ENCODE results near the gene STX16.

Gene STX16

DNA sequence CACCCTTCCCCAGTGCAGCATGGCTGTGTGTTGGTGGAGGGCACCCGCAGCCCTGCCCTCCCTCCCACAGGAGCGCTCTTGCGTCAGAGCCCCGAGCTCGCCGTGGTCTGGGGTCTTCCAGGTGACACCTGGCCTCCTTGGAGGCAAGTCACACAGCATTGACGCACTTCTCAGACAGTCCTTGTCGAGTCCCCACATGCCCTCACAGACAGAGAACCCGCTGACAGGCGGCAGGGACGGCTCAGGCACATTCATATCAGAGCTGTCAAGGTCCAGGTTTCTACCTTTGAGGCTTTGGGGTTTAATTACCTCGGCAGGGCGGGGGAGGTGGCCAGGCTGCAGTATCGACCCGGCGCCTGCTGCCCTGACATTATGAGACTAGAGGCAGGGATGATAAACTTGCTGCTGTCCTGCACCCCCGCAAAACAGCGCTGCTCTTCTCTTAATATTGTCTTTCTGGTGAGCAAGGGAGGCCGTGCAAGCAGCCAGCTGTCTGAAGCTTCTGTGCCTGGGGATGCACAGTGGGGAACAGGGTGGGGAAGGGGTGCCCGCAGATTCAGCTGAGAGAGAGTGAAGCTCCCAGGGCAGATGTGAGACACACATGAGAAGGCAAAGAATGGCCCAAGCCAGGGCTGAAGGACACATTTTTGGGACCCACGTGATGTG, 46.3 kb downstream of the STX16 start:
- DNase-seq (ENCODE audit: low read depth in 2 of 2) = no peak

DNA sequence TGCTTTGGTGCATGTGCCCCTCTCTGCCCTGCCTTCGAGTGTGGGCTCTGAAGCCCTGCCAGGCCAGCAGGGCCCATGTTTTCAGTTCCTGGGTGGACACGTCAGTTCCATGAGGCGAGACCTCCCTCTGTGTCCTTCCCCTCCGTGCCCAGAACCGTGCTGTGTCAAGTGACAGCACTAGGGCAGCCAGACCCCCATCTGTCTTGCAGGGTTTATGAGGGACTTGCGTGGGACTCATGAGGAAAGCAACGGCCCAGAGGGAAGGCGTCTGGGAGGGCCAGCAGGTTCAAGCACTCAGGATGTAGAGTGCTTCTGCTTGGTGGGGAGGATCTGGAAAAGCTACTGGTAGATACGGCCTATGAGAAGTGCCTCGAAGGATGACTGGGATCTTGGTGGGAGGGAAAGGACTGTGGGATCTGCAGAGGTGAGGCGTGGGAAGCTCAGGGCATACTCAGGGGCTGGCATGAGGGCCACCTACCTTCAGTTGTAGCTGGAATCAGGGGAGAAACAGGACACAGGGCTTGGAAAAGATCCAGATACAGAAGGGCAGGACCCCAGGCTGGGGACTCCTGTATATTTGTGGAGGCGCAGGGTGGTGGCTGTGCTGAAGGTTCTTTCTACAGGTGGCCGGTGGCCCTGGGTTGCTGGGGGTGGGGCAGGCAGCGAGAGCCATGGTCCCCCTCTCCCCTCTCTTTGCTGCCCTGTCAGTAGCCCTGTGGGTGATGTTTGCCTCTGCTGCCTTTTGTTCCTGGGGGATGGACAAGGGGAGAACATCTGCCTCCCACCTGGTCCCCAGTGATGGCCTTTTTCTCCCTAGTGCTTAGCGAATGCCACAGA, 47.0 kb downstream of the STX16 start:
- no peak for DNase-seq (ENCODE audit: low read depth in 2 of 2)

DNA sequence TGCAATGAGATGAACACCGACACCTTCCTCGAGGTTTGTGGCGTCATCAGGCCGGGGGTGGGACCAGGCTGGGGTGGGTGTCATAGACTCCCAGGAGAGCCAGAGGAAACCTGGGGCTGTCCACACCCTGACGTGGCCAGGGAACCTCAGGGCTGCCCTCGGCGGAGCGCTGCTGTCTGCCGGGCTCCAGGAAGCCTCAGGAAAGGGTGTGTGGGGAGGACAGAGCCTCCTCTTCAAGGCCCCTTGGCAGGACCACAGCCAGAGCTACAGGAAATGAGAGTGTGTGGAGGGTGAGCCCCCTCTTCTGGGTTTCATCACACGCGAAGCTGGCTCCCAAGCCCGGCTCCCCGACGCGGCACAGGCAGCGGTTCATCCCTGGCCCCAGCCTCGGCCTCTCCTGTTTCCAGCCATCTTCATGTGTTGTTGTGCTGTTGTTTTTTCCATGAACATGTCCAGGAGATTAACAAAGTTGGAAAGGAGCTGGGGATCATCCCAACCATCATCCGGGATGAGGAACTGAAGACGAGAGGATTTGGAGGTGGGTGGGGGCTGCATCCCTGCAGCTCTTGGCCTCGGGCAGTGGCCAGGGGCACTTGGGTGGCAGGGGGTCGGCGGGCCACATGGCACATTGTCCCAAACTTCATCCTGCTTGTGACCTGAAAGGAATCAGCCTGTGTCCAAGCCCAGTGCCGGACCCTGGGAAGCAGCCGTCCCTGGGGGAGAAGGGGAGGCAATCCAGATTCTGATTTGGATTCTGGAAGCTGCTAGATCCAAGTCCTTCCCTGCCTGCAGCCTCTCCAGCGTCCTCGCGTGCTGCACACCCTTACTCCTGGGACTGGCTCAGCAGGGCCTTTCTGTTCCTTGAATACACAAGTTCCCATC, 47.9 kb downstream of the STX16 start:
- DNase-seq (ENCODE audit: low read depth in 2 of 2) = no peak

DNA sequence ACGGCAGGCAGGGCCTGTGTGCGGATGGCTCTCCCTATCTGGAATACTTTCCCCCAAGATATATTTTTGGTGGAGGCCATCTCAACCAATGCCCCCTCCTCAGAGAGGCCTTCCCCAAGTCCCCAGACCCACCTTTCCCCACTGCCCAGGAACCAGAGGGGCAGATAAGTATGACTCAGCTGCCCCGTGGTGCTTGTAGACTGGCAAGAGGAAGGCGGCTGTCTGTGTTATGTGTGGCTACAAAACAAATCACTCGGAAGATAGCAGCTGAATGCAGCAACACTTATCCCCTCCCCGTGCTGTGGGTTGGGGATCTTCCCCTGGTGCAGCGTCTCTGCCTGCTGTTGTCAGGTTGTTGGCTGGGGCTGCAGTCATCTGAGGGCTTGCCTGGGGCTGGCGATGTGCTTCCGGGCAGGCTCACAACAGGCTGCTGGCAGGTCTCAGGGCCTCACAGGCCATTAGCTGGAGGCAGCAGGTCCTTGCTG, 48.6 kb downstream of the STX16 start:
- DNase-seq (ENCODE audit: low read depth in 2 of 2) = no peak

DNA sequence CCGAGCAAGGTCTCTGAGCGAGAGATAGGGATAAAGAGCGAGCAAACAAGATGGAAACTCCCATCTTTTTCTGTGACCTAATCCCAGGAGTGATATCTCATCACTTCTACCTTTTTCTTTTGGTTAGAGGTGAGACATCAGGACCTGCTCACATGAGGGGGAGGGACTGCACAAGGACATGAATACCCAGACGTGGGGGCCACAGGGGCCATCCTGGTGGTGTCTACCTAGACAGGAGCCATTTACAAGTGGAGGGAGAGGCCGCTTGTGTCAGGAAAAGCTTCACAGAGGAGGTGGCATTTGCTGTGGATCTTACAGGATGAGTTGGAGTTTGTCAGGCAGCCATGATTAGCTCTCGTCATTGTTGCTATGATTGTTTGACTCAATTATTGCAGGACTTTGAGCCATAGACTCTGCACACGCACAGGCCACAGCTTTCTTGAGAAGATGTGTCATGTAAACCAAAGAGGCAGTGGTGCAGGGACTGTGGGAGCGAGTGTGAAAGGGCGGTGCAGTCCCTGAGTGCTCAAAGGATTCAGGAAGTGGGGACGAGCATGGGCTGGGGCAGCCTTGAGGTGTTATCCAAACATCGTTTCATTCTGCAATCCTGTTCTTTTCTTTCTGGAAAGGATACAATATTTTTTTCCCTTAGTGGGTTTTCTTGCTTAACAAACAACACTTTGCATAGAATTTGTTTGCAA, 49.2 kb downstream of the STX16 start:
- DNase-seq (ENCODE audit: low read depth in 2 of 2) = no peak

DNA sequence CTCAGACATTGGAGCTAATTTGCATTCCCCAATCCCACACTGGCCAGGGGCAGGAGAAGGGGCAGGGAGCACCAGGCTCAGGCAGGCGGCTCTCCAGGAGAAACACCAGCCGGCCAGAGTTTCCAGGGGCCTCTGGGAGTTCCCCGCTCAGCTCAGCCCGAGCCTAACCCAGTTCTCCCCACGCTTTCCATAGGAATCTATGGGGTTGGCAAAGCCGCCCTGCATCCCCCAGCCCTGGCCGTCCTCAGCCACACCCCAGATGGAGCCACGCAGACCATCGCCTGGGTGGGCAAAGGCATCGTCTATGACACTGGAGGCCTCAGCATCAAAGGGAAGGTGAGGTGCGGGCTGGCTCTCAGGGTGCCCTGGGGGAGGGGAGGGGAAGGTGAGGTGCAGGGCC, 49.7 kb downstream of the STX16 start:
- no peak for DNase-seq (ENCODE audit: low read depth in 2 of 2)

DNA sequence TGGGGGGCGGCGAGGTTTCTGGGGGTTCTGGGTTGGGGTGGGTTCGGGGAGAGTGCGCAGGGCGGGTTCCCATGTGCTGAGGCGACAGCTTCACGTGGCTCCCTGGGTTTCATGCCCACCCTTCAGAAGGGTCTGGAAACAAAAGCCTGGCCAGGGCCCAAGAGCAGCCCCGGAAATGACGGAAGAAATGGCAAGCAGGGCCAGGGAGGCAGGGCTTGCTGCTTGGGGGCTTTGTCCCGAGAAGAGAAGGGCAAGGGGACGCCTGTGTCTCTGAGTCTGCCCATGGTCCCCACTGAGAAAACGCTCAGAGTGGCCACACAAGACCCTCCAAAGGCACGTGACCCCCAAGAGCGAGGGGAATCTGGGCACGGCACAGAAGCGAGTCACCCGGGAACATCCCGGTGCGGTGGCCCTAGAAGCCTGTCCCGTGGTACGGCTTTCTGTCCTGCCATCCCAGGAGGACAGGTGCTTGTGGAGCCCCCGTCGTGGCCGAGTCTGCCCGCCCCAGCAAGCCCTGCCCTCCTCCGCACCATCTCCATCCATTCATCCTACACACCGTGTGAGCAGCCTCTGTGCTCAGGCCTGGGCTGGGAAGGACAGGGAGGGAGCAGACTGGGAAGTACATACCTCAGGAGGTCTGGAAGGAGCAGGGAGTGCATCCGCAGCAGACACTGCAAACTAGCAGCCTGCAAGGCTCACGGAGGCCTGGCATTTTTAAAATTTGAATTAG, 50.5 kb downstream of the STX16 start:
- no peak for DNase-seq (ENCODE audit: low read depth in 2 of 2)

DNA sequence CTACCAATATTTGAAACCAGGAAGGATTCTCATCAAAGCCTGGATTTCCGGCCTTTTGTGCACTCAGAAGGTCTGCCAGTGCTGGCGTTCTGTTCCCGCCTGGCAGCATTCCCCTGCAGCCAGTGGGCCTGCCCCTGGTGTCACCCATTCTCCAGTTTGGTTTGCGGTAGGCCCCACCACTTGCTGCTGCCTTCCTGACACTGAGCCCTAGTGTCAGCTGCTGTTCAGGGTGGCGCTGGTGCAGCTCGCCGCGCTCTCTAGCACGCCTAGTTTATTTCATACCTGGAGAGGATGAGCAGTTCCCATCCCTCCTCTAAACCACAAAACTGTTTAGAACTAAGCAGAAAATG, 51.1 kb downstream of the STX16 start:
- no peak for DNase-seq (ENCODE audit: low read depth in 2 of 2)

DNA sequence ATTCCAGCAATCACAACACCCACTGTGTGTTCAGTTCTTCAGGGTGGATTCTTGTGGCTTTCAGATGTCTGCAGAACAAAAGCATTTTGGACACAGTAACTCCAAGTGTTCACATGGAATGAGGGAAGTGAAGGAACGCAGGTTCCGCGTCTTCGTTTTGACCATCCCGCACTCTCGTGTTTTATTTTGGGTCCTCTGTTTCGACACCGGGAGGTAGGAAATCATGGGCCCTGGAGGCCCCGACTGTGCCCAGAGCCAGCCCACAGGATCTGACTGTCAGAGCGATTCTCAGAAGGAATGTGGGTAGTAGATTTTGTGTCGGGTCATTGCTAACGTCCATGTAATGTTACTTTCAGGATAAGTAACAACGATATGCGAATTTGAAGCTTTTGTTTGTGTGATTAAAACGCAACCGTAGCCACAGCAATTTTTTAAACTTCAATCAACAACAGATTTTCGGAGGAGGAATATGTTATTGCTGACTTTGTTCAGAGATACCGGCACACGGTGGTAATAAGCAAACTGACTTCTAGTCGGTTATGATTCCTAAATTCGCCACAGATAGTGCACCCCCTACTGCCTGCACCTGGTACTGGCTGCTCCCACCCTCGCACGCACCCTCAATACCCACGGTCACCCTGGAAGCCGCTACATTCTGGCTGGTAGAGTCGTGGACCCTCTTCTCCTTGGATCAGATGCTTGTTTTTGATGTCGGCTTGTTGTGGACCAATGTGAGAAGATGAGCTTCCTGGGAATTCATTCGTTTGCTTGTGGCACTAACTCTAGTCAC, 52.0 kb downstream of the STX16 start:
- DNase-seq (ENCODE audit: low read depth in 2 of 2) = no peak

DNA sequence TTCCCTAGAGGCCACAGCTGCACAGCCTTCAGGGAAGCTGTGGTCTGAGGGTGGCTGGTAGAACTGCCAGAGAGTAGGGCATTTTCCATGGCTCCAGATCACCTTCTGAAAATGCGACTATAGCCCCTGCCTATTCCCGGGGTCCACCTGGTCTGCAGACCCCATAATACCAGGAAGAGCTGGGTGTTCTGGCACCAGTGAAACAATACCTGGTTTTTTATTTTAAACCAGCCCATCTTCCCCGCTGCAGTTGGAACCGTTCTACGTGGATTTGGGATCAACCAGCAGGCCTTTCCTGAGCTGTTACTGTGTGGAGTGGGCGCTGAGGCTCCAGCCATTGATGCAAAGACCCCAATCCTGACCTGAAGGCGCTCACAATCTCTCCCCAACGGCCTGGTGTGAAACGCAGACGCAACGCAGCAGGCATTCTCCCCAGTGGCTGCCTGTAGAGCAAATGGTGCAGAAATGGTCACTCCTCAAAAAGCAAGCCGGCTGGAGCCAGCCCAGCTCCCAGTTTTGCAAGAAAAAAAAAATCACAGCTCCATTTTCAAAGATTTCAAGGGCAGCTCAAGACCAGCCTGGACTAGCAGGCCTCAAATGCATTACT, 52.8 kb downstream of the STX16 start:
- DNase-seq (ENCODE audit: low read depth in 2 of 2) = no peak

DNA sequence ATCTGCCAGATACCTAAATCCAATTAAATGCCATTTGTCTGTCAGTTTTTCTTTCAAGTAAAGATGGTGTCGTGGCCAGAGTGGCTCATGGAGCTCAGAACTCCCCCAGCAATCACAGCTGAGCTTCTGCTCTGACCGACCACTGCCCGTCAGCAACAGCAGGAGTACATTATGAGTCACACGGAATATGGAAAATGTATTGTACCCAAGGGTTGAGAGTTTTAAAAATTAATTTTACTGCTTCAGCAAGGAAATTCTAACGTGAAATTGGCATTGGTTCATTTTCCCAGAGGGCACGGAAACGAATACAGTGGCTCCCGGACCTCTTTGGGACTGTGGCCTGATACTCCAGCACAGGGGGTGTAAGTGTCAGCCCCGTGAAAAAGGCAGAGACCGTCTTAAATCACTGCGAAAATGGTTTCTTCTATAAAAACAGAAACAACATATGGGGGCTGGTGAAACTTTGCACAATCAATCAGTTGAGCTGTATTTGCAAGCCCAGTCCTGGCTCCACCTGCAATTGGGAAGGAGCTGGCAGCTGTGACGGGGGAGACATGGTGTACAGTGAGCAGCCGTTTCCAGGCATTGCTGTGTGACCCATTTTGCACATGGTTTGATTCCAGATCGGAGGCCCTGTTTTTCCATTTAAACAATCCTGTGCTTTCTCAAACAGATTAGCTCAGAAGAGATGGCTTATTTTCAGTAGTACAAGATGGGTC, 54.3 kb downstream of the STX16 start:
- no peak for DNase-seq (ENCODE audit: low read depth in 2 of 2)

DNA sequence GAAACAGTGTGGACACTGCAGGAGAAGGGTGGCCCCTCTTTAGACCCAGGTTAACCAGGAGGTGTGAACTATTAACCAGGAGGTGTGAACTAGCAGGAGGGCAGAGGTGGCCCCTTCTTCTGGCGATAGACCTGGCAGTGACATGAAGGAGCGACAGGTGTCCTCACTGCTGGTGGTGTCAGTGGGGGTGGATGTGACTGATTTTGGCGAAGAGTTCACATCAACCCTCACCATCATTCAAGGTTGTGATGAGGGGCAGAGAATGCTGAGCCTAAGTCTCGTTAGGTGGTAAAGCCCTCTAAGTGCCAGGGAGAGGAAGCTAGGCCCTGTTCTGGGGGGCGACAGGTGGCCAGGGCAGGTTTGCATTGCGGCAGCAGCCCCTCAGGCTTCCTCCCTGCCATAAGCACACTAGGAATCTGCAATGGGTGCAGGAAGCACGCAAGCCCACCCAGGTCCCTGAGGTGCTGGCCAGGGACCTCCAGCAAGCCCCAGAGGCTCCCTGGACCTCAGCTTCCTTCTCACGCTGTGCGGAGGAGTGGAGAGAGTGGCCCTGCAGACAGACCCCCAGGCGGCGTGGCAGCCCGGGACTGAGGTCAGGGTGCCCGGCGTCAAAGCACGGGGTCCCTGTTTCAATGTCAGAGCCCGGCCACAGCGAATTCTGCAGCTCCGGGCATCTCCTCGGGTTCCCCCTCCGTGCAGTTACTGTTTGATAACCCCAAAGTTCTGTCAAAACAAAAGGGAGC, 55.2 kb downstream of the STX16 start:
- no peak for DNase-seq (ENCODE audit: low read depth in 2 of 2)

DNA sequence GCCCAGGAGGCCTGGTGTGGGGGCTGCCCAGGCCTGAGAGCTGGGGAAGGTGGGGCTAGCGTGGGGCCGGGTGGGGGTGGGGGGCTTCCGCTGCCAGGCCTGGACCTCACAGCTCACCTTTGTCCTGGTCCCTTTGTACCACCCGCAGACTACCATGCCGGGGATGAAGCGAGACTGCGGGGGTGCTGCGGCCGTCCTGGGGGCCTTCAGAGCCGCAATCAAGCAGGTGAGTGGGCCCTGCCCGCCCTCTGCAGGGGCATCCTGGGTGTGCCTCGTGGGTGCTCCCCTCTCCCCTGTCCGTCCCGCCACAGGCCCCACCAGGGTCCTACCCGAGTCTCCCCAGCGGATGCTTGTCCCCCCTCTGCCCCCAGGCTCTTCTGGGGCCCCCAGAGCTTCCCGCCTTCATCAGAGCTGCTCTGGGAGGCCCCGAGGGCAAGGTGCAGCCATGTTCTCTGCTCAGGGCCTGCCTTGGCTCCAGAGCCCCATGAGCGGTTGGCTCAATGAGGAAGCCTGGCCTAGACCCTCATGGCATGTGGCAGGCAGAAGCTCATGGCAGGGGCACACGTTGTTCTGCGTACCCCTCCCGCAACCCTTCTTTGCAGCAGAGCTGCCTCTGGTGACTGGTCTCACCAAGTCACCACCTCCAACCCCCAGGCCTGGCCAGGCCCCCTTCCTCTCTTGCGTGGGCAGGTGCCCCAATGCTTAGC, 56.0 kb downstream of the STX16 start:
- DNase-seq (ENCODE audit: low read depth in 2 of 2) = no peak

DNA sequence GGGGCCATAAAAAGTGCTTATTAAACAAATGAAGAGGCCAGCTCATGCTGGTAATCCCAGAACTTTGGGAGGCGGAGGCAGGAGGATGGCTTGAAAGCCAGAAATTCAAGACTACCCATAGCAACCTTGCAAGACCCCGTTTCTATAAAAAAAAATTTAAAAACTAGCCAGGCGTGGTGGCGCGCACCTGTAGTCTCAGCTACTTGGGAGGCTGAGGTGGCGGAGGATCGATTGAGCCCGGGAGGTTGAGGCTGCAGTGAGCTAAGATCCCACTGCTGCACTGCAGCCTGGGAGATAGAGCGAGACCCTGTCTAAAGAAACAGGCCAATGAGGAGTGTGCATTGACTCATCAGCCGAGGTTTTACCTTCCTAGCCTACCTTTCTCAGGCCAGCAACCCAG, 56.7 kb downstream of the STX16 start:
- DNase-seq (ENCODE audit: low read depth in 2 of 2) = no peak

DNA sequence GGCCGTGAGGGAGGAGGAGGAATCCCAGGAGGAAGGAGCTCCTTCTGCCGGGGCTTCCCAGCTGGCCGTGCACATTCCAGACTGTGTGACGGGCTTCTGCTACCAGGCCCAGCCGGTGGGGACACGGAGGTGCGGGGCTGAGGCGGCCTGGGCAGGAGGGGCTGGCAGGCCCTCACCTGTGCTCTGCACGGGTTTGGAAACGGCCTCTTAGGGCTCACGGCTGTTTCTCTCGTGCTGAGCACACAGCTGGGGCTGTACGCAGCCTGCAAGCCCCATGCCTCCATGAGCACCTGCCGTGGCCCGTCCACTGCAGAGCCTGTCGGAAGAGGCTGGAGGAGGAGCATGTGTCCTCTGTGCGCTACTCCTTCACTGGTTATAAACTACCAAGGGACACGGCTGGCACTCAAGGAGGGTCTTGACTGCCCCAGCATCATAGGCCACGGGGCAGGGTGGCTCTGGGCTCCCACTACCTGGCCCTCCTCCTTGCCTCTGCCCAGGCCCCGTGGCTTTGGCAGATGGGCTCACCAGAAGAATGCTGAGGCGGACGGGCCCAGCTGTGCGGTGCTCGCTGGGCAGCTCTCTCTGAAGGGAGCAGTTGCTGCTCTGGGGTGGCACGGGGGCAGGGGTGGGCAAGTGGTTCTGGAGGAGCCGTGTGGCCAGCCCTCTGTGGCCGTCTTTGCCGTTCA, 57.3 kb downstream of the STX16 start:
- DNase-seq (ENCODE audit: low read depth in 2 of 2) = no peak

DNA sequence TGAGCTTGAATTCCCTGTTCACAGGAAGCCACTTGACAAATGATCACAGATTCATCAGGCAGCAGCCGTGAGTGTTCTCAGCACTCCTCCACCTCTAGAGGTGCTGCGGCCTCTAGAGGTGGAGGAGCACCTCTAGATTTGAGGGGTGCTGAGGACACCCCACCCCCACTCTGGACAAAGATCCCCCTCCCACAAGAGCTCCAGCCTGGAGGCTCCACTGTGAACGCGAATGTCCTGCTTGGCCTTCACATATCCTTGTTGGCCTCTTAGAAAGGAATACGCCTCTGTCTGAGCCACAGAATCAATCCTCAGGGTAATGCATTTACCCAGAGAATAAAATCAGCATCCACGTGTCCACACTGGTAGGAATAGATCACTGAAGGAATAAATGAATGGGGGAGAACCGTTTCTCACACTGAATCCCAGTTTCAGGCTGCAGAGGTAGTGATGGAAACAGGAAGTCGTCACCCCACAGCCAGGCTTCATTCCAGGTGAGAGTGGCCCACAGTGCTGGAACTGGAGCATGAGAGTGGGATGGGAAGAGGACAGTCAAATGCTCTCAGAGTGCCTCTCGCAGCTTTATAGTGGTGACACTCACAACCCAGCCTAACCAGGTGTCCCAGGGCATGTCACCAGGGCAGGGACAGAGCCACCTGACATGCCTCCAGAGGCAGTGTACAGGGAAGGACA, 58.1 kb downstream of the STX16 start:
- no peak for DNase-seq (ENCODE audit: low read depth in 2 of 2)

DNA sequence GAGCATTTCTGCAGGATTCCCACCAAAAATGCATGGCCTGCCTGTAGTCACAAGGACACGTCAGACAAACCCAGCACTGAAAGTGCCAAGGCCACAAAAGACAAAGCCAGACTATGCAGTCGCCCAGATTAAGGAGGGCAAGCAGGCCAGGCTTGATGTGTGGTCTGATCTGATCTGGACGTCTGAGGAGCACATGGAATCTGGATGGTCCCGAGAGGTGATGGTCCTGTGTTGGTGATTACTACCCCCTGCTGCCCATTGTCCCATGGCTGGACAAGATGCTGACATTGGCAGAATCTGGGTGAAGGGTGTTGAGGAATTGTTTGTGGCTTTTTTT, 58.6 kb downstream of the STX16 start:
- DNase-seq (ENCODE audit: low read depth in 2 of 2) = no peak
